Activated naive CD4-positive, alpha-beta T cell treated with anti-CD3 and anti-CD28 coated beads, Interleukin-2, amount 50 U/mL, for 24 hours (primary cell): Measurements from ENCODE around the gene TAS2R60.
"Not testable (repeated sequence)": the region's sequence is repeated elsewhere in the genome, so short reads cannot be mapped to it uniquely, and the experiment has no call there.

Experiments used
- H3K27ac Mint-ChIP-seq: one replicate; pipeline ENCODE4 v1.8.0; 2021; ENCODE audit warnings: mild to moderate bottlenecking, mixed read lengths
- H3K27me3 Mint-ChIP-seq: one replicate; pipeline ENCODE4 v1.8.0; 2021; ENCODE audit warnings: mixed read lengths
- H3K36me3 Mint-ChIP-seq: one replicate; pipeline ENCODE4 v1.8.0; 2021; ENCODE audit warnings: mixed read lengths
- H3K4me1 Mint-ChIP-seq: one replicate; pipeline ENCODE4 v1.8.0; 2021; ENCODE audit warnings: mixed read lengths
- H3K4me3 Mint-ChIP-seq: one replicate; pipeline ENCODE4 v1.8.0; 2021; ENCODE audit warnings: mild to moderate bottlenecking, mixed read lengths
- H3K9me3 Mint-ChIP-seq: one replicate; pipeline ENCODE4 v1.8.0; 2021; ENCODE audit warnings: mixed read lengths

Gene TAS2R60

GRCh38 chr7:143422033-143422432 lies 21.2 kb upstream of the TAS2R60 start:
- Mint-ChIP-seq H3K27me3 (no peaks in the 10 kb centered on the region), H3K4me1 (peaks cover 24% of the 10 kb centered on the region), H3K4me3 (no peak overlapping the region), H3K27ac (no peak overlapping the region), H3K36me3 (peaks cover 23% of the 10 kb centered on the region), H3K9me3 (no peaks in the 10 kb centered on the region)

- H3K27ac Mint-ChIP-seq, H3K27me3 Mint-ChIP-seq: not testable (repeated sequence)
- H3K36me3 Mint-ChIP-seq = peaks cover 18% of the 10 kb centered on the region
Observed at GRCh38 chr7:143424476-143424875, 18.8 kb upstream of the TAS2R60 start.

GRCh38 chr7:143426479-143427142 lies 16.6 kb upstream of the TAS2R60 start:
- Mint-ChIP-seq H3K36me3 (peaks cover 17% of the 10 kb centered on the region), H3K27me3 (no peaks in the 10 kb centered on the region), H3K9me3 (no peaks in the 10 kb centered on the region), H3K4me3 (no peak overlapping the region), H3K27ac (peak overlapping the region; percentile 75), H3K4me1 (peaks cover 13% of the 10 kb centered on the region)

More at GRCh38 chr7:143424476-143424875, 18.8 kb upstream of the TAS2R60 start:
- peaks cover 16% of the 10 kb centered on the region for H3K4me1 Mint-ChIP-seq
- H3K9me3 Mint-ChIP-seq, H3K4me3 Mint-ChIP-seq: not testable (repeated sequence)

- Mint-ChIP-seq H3K27ac (no peak overlapping the region), H3K4me1 (peaks cover 13% of the 10 kb centered on the region), H3K9me3 (no peaks in the 10 kb centered on the region), H3K27me3 (no peaks in the 10 kb centered on the region), H3K4me3 (no peak overlapping the region), H3K36me3 (peaks cover 19% of the 10 kb centered on the region)
Observed at GRCh38 chr7:143429770-143430698, 13.2 kb upstream of the TAS2R60 start.

- H3K27ac Mint-ChIP-seq = no peak overlapping the region
- H3K4me1 Mint-ChIP-seq = peaks cover 14% of the 10 kb centered on the region
- H3K36me3 Mint-ChIP-seq = peaks cover 21% of the 10 kb centered on the region
- H3K27me3 Mint-ChIP-seq = no peaks in the 10 kb centered on the region
- no peak overlapping the region for H3K4me3 Mint-ChIP-seq
- H3K9me3 Mint-ChIP-seq = no peaks in the 10 kb centered on the region
Observed at GRCh38 chr7:143431109-143431508, 12.1 kb upstream of the TAS2R60 start.

GRCh38 chr7:143433759-143434158 lies 9.5 kb upstream of the TAS2R60 start:
- no peaks in the 10 kb centered on the region for H3K27me3 Mint-ChIP-seq
- H3K27ac Mint-ChIP-seq = no peak overlapping the region
- no peaks in the 10 kb centered on the region for H3K9me3 Mint-ChIP-seq
- peaks cover 28% of the 10 kb centered on the region for H3K4me1 Mint-ChIP-seq
- no peak overlapping the region for H3K4me3 Mint-ChIP-seq
- peaks cover 18% of the 10 kb centered on the region for H3K36me3 Mint-ChIP-seq

- Mint-ChIP-seq H3K27ac (no peak overlapping the region), H3K9me3 (no peaks in the 10 kb centered on the region), H3K36me3 (peaks cover 19% of the 10 kb centered on the region), H3K4me3 (no peak overlapping the region), H3K27me3 (no peaks in the 10 kb centered on the region), H3K4me1 (peaks cover 31% of the 10 kb centered on the region)
Observed at GRCh38 chr7:143434660-143435059, 8.6 kb upstream of the TAS2R60 start.

- H3K4me3 Mint-ChIP-seq = no peak overlapping the region
- H3K36me3 Mint-ChIP-seq = peaks cover 18% of the 10 kb centered on the region
- H3K27me3 Mint-ChIP-seq = no peaks in the 10 kb centered on the region
- no peaks in the 10 kb centered on the region for H3K9me3 Mint-ChIP-seq
- no peak overlapping the region for H3K27ac Mint-ChIP-seq
- peaks cover 31% of the 10 kb centered on the region for H3K4me1 Mint-ChIP-seq
Observed at GRCh38 chr7:143435266-143435665, 8.0 kb upstream of the TAS2R60 start.

- H3K9me3 Mint-ChIP-seq = no peaks in the 10 kb centered on the region
- H3K4me3 Mint-ChIP-seq = no peak overlapping the region
- no peaks in the 10 kb centered on the region for H3K27me3 Mint-ChIP-seq
- H3K36me3 Mint-ChIP-seq = peaks cover 12% of the 10 kb centered on the region
- H3K4me1 Mint-ChIP-seq = peaks cover 31% of the 10 kb centered on the region
- no peak overlapping the region for H3K27ac Mint-ChIP-seq
Observed at GRCh38 chr7:143436325-143436946, 6.8 kb upstream of the TAS2R60 start.

- H3K27ac Mint-ChIP-seq = peak overlapping the region; percentile 19
- H3K4me3 Mint-ChIP-seq = no peak overlapping the region
- H3K27me3 Mint-ChIP-seq = no peaks in the 10 kb centered on the region
- no peaks in the 10 kb centered on the region for H3K9me3 Mint-ChIP-seq
- peaks cover 17% of the 10 kb centered on the region for H3K36me3 Mint-ChIP-seq
- H3K4me1 Mint-ChIP-seq = peaks cover 31% of the 10 kb centered on the region
Observed at GRCh38 chr7:143437578-143437977, 5.7 kb upstream of the TAS2R60 start.

- Mint-ChIP-seq H3K27ac (no peak overlapping the region), H3K27me3 (no peaks in the 10 kb centered on the region), H3K4me1 (peaks cover 31% of the 10 kb centered on the region), H3K36me3 (peaks cover 17% of the 10 kb centered on the region), H3K4me3 (no peak overlapping the region), H3K9me3 (no peaks in the 10 kb centered on the region)
Observed at GRCh38 chr7:143439866-143440265, 3.4 kb upstream of the TAS2R60 start.

- Mint-ChIP-seq H3K4me3 (no peak overlapping the region), H3K27me3 (no peaks in the 10 kb centered on the region), H3K27ac (no peak overlapping the region), H3K4me1 (peaks cover 5% of the 10 kb centered on the region), H3K36me3 (peaks cover 14% of the 10 kb centered on the region), H3K9me3 (no peaks in the 10 kb centered on the region)
Observed at GRCh38 chr7:143444063-143444782, 970 bp downstream of the TAS2R60 start.

- H3K27me3 Mint-ChIP-seq = no peaks in the 10 kb centered on the region
- H3K36me3 Mint-ChIP-seq = peaks cover 14% of the 10 kb centered on the region
- no peak overlapping the region for H3K4me3 Mint-ChIP-seq
- H3K4me1 Mint-ChIP-seq = peaks cover 1% of the 10 kb centered on the region
- no peaks in the 10 kb centered on the region for H3K9me3 Mint-ChIP-seq
- H3K27ac Mint-ChIP-seq = no peak overlapping the region
Observed at GRCh38 chr7:143444785-143445184, 1.5 kb downstream of the TAS2R60 start.

GRCh38 chr7:143447466-143447865 lies 4.2 kb downstream of the TAS2R60 start:
- H3K9me3 Mint-ChIP-seq = no peaks in the 10 kb centered on the region
- H3K27me3 Mint-ChIP-seq = no peaks in the 10 kb centered on the region
- H3K4me1 Mint-ChIP-seq = peaks cover 8% of the 10 kb centered on the region
- H3K36me3 Mint-ChIP-seq = peaks cover 12% of the 10 kb centered on the region
- H3K27ac Mint-ChIP-seq = no peak overlapping the region
- no peak overlapping the region for H3K4me3 Mint-ChIP-seq

- H3K27ac Mint-ChIP-seq = no peak overlapping the region
- peaks cover 17% of the 10 kb centered on the region for H3K4me1 Mint-ChIP-seq
- H3K9me3 Mint-ChIP-seq = no peaks in the 10 kb centered on the region
- H3K36me3 Mint-ChIP-seq = peaks cover 9% of the 10 kb centered on the region
- no peak overlapping the region for H3K4me3 Mint-ChIP-seq
- no peaks in the 10 kb centered on the region for H3K27me3 Mint-ChIP-seq
Observed at GRCh38 chr7:143448429-143448828, 5.2 kb downstream of the TAS2R60 start.
